ENCODE data around the gene RANBP9. TPM values are rescaled to one million over a fixed set of nuclear protein-coding genes. Genes with fewer than 3 reads are reported as not detected.

RANBP9 gene
- total and polyA plus RNA-seq, 9 of the 15 experiments (the other 6 are each of a cell fraction or from before 2014, with no cell fraction given) = 27.5 to 130 (median 61.5) TPM

GRCh38 chr6:13614926-13615791, 96.5 kb downstream of the RANBP9 start, which contains the start of gene NOL7 (continued):
- TF ChIP-seq BCLAF1 (IDR thresholded peaks at IDR 0.05; ENCODE audit: borderline replicate concordance in 1 of 2, control insufficient read depth in 1 of 2, low read depth in 2 of 2, low read length in 1 of 2) (peak in 1 of 2 experiments; percentile 96; a peak in 2 of 4 replicates), CHD2 (IDR thresholded peaks at IDR 0.05; ENCODE audit: low read depth, low read length) (peak; percentile 61), GABPA (tag; conservative IDR thresholded peaks at IDR 0.05; ENCODE audit: low read depth) (peak; percentile 99), KLF1 (tag; IDR thresholded peaks at IDR 0.05) (peak; percentile 87), ZNF134 (CRISPR knock-in tag; conservative IDR thresholded peaks at IDR 0.05) (peak; percentile 27; the same call in 1 of the 2 replicates), POLR2AphosphoS2 (IDR thresholded peaks at IDR 0.05; ENCODE audit: low read length) (peak; percentile 96), MNT (conservative IDR thresholded peaks at IDR 0.05) (peak; percentile 100), ZBTB40 (IDR thresholded peaks at IDR 0.05) (peak; percentile 97), ZBTB40 (CRISPR knock-in tag; IDR thresholded peaks at IDR 0.05) (no peak), MTA2 (IDR thresholded peaks at IDR 0.05; ENCODE audit: low read depth) (peak; percentile 83), ATF2 (CRISPR knock-in tag; IDR thresholded peaks at IDR 0.05) (no peak)

All from K562 (cell line).